Osteocyte (in vitro differentiated cells): Measurements from ENCODE around the gene TESPA1. TPM values are rescaled to one million over a fixed set of nuclear protein-coding genes. Genes with fewer than 3 reads are reported as not detected.

Experiments
- DNase-seq: peaks from one replicate; pipeline ENCODE4 v3.0.0; 2021; ENCODE audit warnings: mixed read lengths; ENCODE audit not compliant: unreplicated experiment; ENCODE audit errors: extremely low spot score
- H3K27ac Mint-ChIP-seq: one replicate; pipeline ENCODE4 v1.8.0; 2021; ENCODE audit warnings: mild to moderate bottlenecking, mixed read lengths; ENCODE audit not compliant: unreplicated experiment
- H3K27me3 Mint-ChIP-seq: one replicate; pipeline ENCODE4 v1.8.0; 2021; ENCODE audit warnings: mixed read lengths; ENCODE audit not compliant: unreplicated experiment
- H3K36me3 Mint-ChIP-seq: one replicate; pipeline ENCODE4 v1.8.0; 2021; ENCODE audit warnings: mixed read lengths; ENCODE audit not compliant: unreplicated experiment
- H3K4me1 Mint-ChIP-seq: one replicate; pipeline ENCODE4 v1.8.0; 2021; ENCODE audit warnings: mixed read lengths; ENCODE audit not compliant: unreplicated experiment
- H3K4me3 Mint-ChIP-seq: one replicate; pipeline ENCODE4 v1.8.0; 2021; ENCODE audit warnings: mild to moderate bottlenecking, moderate library complexity, mixed read lengths; ENCODE audit not compliant: unreplicated experiment
- H3K9me3 Mint-ChIP-seq: one replicate; pipeline ENCODE4 v1.8.0; 2021; ENCODE audit warnings: mixed read lengths; ENCODE audit not compliant: unreplicated experiment
- long read RNA-seq: library from polyadenylated mRNA; unstranded; transcript quantifications from one replicate; pipeline ENCODE4 v2.0.0, GENCODE V29; 2021
- total RNA-seq: library from RNA; stranded (reverse); gene quantifications from 2 replicates; pipeline ENCODE4 v1.2.1, GENCODE V29; 2021
- TF ChIP-seq, protein P1 (sequence below): fragments of 200-600 bp; sonication (generic); IDR thresholded peaks from 2 replicates; pipeline ENCODE4 v1.5.0; 2021; ENCODE audit warnings: antibody characterized with exemption, mild to moderate bottlenecking, moderate library complexity

Gene TESPA1
- total RNA-seq: not detected in 2 replicates
- long read RNA-seq: 0 reads

DNA sequence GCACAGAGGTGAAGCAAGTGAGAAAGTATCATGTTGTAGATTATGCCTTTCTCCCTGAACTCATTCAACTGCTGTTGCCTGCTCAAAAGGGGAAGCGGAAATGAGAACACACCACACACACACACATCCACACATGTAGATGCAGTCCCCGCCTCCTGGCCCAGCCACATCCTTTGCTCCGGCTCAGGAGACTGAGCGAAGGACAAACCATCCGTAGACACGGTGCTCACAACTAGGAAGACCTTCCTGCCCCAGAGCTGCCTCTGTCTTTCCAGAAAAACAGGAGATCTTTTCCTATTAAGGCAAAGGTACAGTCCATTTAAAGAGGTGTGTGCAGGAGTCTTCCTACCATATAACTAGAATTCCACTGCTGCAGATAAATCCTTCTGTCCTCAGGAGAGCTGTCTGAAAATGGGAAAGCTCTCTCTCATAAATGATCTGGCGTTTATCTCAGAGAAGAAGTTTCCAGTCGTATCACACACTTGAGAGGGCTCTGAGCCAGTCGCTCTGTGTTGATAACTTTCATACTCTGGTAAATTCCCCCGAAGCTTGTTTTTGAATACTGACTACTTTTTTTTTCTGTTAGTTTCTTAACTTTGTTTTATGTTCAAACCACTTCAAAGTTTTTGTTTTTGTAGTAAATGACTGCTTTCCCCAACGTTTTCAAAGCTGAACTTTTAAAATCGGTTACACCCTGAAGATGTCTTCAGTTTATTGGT lies at the start of gene TESPA1:
TSS of gene TESPA1 (minus strand) at position 105 of the 719 bp plus-strand sequence. CDS start 10,200 bp downstream, outside the sequence.
- no peaks in the 10 kb centered on the region for H3K36me3 Mint-ChIP-seq
- peaks cover 8% of the 10 kb centered on the region for H3K27me3 Mint-ChIP-seq
- TF ChIP-seq, protein P1, sequence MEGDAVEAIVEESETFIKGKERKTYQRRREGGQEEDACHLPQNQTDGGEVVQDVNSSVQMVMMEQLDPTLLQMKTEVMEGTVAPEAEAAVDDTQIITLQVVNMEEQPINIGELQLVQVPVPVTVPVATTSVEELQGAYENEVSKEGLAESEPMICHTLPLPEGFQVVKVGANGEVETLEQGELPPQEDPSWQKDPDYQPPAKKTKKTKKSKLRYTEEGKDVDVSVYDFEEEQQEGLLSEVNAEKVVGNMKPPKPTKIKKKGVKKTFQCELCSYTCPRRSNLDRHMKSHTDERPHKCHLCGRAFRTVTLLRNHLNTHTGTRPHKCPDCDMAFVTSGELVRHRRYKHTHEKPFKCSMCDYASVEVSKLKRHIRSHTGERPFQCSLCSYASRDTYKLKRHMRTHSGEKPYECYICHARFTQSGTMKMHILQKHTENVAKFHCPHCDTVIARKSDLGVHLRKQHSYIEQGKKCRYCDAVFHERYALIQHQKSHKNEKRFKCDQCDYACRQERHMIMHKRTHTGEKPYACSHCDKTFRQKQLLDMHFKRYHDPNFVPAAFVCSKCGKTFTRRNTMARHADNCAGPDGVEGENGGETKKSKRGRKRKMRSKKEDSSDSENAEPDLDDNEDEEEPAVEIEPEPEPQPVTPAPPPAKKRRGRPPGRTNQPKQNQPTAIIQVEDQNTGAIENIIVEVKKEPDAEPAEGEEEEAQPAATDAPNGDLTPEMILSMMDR: no peak
- no peaks in the 10 kb centered on the region for H3K9me3 Mint-ChIP-seq
- no peak within 1 kb of the TSS for H3K4me3 Mint-ChIP-seq
- no peaks in the 10 kb centered on the region for H3K4me1 Mint-ChIP-seq
- no peak within 1 kb of the TSS for H3K27ac Mint-ChIP-seq
- DNase-seq: no peak

DNA sequence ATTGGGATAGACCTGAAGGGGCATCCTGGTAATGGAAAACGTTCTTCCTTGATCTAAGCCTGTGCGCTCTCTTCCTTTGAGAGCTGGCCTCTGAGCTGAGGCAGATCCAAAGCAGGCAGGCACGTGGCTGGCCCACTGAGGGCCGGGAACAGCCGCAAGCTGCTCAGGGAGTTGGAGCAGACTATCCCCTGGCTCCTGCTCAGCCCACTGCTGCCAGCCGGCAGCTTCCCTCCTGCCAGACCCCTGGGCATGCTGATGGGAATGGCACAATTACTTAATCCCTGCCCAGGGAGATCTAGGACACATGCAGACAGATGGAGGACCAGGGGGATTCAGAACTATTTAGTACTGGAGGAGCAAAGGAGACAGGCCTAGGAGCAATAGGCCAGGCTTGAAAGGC lies 49.7 kb upstream of the TESPA1 start:
- Mint-ChIP-seq H3K9me3 (no peaks in the 10 kb centered on the region), H3K27me3 (no peaks in the 10 kb centered on the region), H3K4me3 (no peak overlapping the region), H3K36me3 (no peaks in the 10 kb centered on the region), H3K4me1 (no peaks in the 10 kb centered on the region), H3K27ac (no peak overlapping the region)
- no peak for DNase-seq
- TF ChIP-seq, protein P1: no peak

DNA sequence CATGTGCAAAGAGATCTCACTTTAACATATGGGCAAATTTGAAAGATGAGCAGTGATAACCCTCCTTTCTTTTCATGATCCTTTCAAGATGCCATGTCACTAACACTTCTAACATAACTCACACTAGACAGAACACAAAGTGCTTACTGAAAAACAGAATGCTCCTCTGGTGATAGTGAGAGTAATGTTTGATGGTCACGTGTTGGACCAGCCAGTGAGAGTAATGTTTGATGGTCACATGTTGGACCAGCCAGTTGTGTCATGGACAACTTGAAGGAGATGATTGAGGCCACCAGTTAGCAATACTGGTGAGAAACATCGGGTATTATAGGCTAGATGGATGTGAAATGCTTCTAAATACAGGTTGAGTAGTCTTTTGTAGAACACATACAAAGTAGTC lies 40.9 kb upstream of the TESPA1 start:
- Mint-ChIP-seq H3K27me3 (peaks cover 2% of the 10 kb centered on the region), H3K36me3 (no peaks in the 10 kb centered on the region), H3K4me3 (no peak overlapping the region), H3K4me1 (no peaks in the 10 kb centered on the region), H3K9me3 (no peaks in the 10 kb centered on the region), H3K27ac (no peak overlapping the region)
- DNase-seq: no peak
- TF ChIP-seq, protein P1: no peak

- TF ChIP-seq, protein P1: no peak
- no peaks in the 10 kb centered on the region for H3K36me3 Mint-ChIP-seq
- H3K4me3 Mint-ChIP-seq: no peak overlapping the region
- no peaks in the 10 kb centered on the region for H3K9me3 Mint-ChIP-seq
- H3K27ac Mint-ChIP-seq: no peak overlapping the region
- H3K4me1 Mint-ChIP-seq: no peaks in the 10 kb centered on the region
- H3K27me3 Mint-ChIP-seq: peaks cover 8% of the 10 kb centered on the region
- no peak for DNase-seq
These were observed 40.0 kb upstream of the TESPA1 start for GRCh38 chr12:55024575-55024974.

DNA sequence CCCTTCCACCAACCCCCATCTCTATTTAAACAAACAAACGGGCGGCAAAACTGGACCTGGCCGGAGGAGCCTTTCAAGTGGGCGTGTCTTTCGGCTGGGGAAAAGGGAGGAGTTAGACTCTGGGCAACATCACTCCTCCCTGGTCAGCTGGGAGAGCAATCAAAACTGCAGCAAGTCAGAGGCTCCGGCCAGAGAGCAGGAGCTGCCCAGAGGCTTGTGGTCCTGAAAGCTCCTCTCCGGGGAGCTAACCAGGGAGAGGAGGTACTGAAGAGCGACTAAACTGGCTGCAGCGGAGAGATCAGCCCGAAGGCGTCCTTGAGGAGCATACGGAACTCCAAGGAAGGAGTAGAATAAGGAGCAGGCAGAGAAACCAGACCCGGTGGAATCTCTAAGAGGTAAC lies 35.2 kb upstream of the TESPA1 start, which contains the start of gene NEUROD4:
TSS of gene NEUROD4 (plus strand) at position 191 of the 400 bp plus-strand sequence. CDS start 6,466 bp downstream, outside the sequence.
- no peak within 1 kb of the TSS for H3K4me3 Mint-ChIP-seq
- no peaks in the 10 kb centered on the region for H3K9me3 Mint-ChIP-seq
- H3K27me3 Mint-ChIP-seq: peaks cover 10% of the 10 kb centered on the region
- H3K4me1 Mint-ChIP-seq: no peaks in the 10 kb centered on the region
- no peak within 1 kb of the TSS for H3K27ac Mint-ChIP-seq
- no peak for DNase-seq
- TF ChIP-seq, protein P1: no peak
- H3K36me3 Mint-ChIP-seq: no peaks in the 10 kb centered on the region
